ENCODE results near the gene ARHGAP42.

The ARHGAP42 gene

GRCh38 chr11:100805506-100806199 lies 118.6 kb downstream of the ARHGAP42 start:
- no peak for DNase-seq

- no peak for DNase-seq
Measured at GRCh38 chr11:100806296-100806695, 119.2 kb downstream of the ARHGAP42 start.

- no peak for DNase-seq
Measured at GRCh38 chr11:100808904-100809491, 121.9 kb downstream of the ARHGAP42 start.

- no peak for DNase-seq
Measured at GRCh38 chr11:100810146-100810545, 123.1 kb downstream of the ARHGAP42 start.

GRCh38 chr11:100810666-100811065 lies 123.6 kb downstream of the ARHGAP42 start:
- no peak for DNase-seq

DNA sequence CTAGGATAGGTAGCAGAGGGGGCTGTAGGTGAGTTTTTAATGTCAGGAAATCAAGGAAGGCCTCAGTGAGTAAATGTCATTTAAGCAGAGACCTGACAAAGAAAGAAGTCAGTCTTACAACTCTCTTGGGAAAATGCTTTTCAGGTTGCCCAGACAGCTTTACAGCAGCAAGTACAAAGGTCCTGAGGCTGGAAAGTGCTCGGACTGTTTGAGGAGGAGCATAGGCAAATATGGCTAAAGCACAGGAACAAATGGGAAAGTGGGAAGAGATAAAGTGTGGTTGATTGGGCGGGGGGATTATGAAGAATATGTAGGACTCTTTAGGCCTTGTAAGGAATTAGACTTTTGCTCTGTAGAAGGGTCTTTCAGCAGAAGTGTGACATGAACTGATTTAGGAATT lies 125.4 kb downstream of the ARHGAP42 start:
- DNase-seq = no peak

GRCh38 chr11:100815787-100816330 lies 128.8 kb downstream of the ARHGAP42 start:
- no peak for DNase-seq

DNA sequence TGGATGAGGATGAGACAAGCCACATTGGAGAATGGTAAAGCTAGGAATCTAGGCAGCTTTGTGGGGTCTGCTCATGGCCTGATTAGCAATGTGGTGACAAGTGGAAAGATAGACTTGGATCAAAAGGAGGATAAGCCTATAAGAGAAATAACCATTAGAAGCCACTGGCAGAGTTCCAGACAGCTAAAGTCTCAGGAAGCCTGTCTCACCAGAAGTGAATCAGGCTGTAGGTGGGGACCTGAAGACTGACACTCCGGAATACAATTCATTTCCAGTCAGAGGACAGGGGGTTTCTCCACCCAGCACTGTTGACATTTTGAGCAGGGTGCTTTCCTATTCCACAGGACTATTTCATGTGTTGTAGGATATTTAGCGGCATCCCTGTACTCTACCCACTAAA lies 129.7 kb downstream of the ARHGAP42 start:
- no peak for DNase-seq

- no peak for DNase-seq
Measured at GRCh38 chr11:100817620-100818019, 130.5 kb downstream of the ARHGAP42 start.

DNA sequence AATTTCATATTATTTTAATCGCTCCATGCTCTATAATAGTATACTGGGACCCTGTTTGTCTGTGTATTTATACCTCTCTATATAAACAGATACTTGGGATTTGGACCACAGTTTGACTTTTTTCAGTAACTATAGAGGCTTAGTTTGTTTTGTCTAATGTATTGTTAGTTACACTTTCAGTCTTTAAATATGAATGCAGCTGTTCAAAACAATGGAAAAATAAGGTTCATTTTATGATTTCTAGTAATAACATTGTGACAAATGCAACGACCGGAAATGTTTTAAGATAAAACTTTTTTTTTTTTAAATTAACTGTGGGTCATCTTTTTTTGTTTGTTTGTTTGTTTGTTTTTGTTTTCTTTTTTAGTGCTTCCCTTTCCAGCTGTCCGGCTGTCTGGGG lies 133.5 kb downstream of the ARHGAP42 start:
- no peak for DNase-seq

DNA sequence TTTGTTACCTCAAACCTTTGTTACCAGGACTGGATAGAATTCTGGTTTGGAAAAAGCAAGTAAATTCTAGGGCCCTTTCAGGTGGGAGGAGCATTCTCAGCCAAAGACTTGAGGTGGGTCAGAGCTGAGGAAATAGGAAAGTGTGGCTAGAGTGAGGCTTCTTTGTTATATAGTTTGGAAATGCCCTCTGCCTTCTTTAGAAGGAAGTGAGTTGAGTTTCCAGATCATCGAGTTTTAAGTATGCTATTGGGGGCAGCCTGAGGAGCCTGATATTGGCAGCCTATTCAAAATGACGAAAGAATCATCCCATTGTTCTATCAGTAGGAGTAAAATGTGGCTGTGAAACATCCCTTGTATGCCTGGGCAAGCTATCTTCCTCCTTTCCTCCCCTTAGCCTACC lies 134.1 kb downstream of the ARHGAP42 start:
- DNase-seq = no peak

DNA sequence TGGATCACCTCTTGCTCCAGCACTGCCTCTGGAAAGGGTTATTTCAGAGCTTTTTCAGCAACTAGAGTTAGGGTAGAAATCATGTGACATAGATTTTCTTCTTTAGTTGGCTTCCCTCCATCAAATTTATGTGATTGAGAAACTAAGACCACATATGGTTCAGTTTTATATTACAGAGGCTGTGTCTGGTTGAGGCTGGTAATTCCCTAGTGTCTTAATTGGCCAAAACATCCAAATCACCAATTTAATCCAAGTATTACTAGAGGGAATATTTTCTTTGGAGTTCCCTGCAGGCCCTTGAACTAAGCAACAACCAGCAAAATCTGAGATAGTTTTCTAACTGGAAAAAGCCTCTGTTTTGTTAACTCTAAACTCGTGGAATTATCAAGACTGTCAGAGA lies 136.3 kb downstream of the ARHGAP42 start:
- DNase-seq = no peak

DNA sequence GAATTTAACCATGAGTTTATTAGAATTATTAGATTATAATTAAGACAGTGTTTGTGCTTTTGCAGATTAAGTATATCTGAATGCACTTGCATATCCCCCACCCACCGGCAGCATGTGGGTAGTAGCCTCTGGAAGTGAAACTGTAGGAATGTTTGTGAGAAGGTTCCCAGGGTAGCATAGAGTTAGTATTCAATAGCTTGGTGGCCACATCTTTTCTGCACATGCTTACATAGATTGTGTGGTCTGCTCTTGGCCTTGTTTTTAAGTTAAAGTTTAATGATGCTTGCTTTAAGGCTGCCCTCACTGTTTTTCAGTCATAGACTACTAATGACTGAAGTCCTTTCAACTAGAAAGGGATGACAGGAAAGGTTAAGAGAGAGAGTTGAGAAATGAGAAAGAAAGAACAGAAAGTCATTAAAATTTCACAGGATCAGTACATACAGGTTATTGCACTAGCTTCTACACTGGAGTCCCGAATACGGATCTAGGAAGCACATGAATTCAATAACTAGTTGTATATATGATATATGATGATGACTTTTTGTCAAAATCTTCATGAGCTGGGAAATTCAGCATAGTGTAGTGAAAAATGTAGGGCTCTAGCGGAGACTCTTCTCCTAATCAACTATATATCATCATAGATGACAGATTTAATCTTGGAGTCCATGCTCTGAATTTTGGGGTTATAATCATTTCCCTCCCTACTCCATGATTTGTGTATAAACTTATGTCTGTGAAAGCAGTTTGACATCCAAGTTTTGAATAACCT lies 137.1 kb downstream of the ARHGAP42 start:
- no peak for DNase-seq

- no peak for DNase-seq
Measured at GRCh38 chr11:100825626-100826025, 138.5 kb downstream of the ARHGAP42 start.

GRCh38 chr11:100827934-100828661 lies 141.0 kb downstream of the ARHGAP42 start:
- DNase-seq = no peak

DNA sequence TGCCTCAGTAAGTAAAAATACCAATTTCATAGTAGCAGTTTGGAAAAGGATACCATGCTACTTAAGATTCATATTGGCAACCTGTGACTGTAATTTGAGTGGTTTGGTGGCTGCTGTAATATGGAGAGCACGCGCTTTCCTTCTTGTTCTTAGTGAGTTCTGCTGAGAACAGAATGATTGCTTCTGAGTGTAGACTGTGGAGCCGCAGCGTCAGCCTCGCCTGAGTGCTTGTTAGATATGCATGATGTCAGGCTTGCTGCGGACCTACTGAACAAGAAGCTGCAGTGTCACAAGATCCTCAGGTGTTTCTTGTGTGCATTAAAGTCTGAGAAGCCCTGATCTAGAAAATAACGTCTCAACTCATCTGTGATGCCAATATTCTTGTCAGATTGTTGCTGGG lies 143.2 kb downstream of the ARHGAP42 start:
- no peak for DNase-seq

GRCh38 chr11:100830978-100831732 lies 144.1 kb downstream of the ARHGAP42 start:
- no peak for DNase-seq

- DNase-seq = no peak
Measured at GRCh38 chr11:100831929-100832494, 144.9 kb downstream of the ARHGAP42 start.

GRCh38 chr11:100832829-100833228 lies 145.7 kb downstream of the ARHGAP42 start:
- no peak for DNase-seq

- DNase-seq = no peak
Measured at GRCh38 chr11:100833276-100833675, 146.2 kb downstream of the ARHGAP42 start.

- no peak for DNase-seq
Measured at GRCh38 chr11:100835854-100836253, 148.8 kb downstream of the ARHGAP42 start.

DNA sequence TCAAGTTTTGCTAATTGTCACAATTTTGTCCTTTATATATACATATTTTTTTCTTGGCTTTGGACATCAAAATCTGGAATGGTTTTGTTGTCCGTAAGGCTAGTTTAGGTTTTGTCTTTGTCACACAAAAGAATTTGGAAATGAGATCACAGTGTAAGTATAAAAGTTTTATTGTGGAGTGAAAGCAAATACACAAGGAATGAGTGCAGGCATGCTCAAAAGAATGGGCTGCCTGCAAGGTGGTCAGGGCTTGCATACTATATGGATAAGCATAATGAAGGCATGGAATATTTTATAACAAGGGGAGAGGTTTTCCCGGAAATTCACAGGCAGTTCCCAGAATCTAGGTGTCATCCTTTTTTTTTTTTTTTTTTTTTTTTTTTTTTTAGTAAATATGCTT lies 150.2 kb downstream of the ARHGAP42 start:
- no peak for DNase-seq
